IPS-20b (cell line): ENCODE results near the gene PRSS16.
A peak's percentile ranks its signal among the peaks of the same experiment; 100 is the strongest.

Experiments used
- H3K27ac ChIP-seq: one replicate; pipeline ENCODE4 v1.5.1; 2013; ENCODE audit warnings: low read length
- H3K27me3 ChIP-seq: 2 replicates; pipeline ENCODE4 v1.6.1; 2013; ENCODE audit warnings: mild to moderate bottlenecking, low read length, inconsistent platforms; ENCODE audit not compliant: insufficient read depth
- H3K36me3 ChIP-seq: 2 replicates; pipeline ENCODE4 v1.6.1; 2013; ENCODE audit warnings: low read depth, mild to moderate bottlenecking, inconsistent platforms, low read length, moderate library complexity; ENCODE audit not compliant: insufficient read depth
- H3K4me1 ChIP-seq: 2 replicates; pipeline ENCODE4 v1.6.1; 2013; ENCODE audit warnings: mild to moderate bottlenecking, control low read depth, inconsistent platforms, low read length, moderate library complexity; ENCODE audit not compliant: insufficient read depth
- H3K4me3 ChIP-seq: 2 replicates; pipeline ENCODE4 v1.5.1; 2013; ENCODE audit warnings: mild to moderate bottlenecking, low read length, inconsistent platforms
- H3K9ac ChIP-seq: 2 replicates; pipeline ENCODE4 v1.6.1; 2013; ENCODE audit warnings: low read depth, mild to moderate bottlenecking, inconsistent platforms, low read length, moderate library complexity
- H3K9me3 ChIP-seq: 2 replicates; pipeline ENCODE4 v1.6.1; 2013; ENCODE audit warnings: mild to moderate bottlenecking, low read depth, low read length, inconsistent platforms; ENCODE audit not compliant: insufficient read depth

Gene PRSS16

GRCh38 chr6:27224729-27225128 is 22.8 kb upstream of the PRSS16 start:
- H3K9ac ChIP-seq: no peak overlapping the region
- H3K9me3 ChIP-seq: no peaks in the 10 kb centered on the region
- no peaks in the 10 kb centered on the region for H3K4me1 ChIP-seq
- H3K36me3 ChIP-seq: no peaks in the 10 kb centered on the region
- H3K4me3 ChIP-seq: no peak overlapping the region
- H3K27me3 ChIP-seq: no peaks in the 10 kb centered on the region; the same call in 1 of the 2 replicates
- H3K27ac ChIP-seq: no peak overlapping the region

- no peak overlapping the region for H3K27ac ChIP-seq
- no peaks in the 10 kb centered on the region for H3K9me3 ChIP-seq
- H3K27me3 ChIP-seq: no peaks in the 10 kb centered on the region; the same call in 1 of the 2 replicates
Observed at GRCh38 chr6:27228963-27229477, 18.5 kb upstream of the PRSS16 start.

DNA sequence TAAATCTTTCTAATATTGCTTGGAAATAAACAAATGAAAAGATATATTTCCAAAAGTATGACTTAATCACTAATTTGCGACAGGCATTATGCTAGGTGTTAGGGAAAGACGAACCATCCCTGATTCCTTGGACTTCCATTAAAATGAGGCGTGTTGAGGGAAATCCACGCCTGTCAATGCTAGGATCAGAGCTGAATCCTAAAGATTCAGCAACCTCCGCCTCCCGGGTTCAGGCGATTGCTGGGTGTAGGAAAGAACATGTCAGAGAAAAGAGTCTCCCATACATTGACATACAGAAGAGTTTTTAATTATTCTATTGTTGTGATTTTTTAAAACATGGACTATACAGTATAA is 16.8 kb upstream of the PRSS16 start:
- H3K27ac ChIP-seq: no peak overlapping the region
- H3K9me3 ChIP-seq: no peaks in the 10 kb centered on the region
- H3K4me1 ChIP-seq: peaks cover 9% of the 10 kb centered on the region; the same call in 1 of the 2 replicates
- no peaks in the 10 kb centered on the region for H3K36me3 ChIP-seq
- H3K9ac ChIP-seq: no peak overlapping the region
- no peaks in the 10 kb centered on the region; the same call in 1 of the 2 replicates for H3K27me3 ChIP-seq
- peak overlapping the region; percentile 69 for H3K4me3 ChIP-seq

More at GRCh38 chr6:27228963-27229477, 18.5 kb upstream of the PRSS16 start:
- peak overlapping the region; percentile 69; the same call in 1 of the 2 replicates for H3K4me3 ChIP-seq
- peaks cover 3% of the 10 kb centered on the region; the same call in 1 of the 2 replicates for H3K4me1 ChIP-seq
- peak overlapping the region; percentile 53; the same call in 1 of the 2 replicates for H3K9ac ChIP-seq
- no peaks in the 10 kb centered on the region for H3K36me3 ChIP-seq

DNA sequence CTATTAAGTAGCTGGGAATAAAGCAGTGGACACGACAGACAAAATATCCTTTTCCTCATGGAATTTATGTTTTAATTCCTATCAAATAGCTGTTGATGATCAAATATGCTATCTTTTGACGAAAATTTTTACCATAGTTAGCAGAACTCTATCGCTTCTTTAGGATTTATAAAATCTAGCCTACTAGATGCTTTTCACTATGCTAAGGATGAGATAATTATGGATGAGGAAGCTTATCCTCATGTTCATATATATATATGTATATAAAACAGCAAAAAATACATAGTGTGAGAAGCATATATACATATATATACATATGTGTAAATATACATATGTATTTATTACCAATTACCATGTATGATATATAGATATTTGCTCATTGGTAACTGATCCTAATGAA is 12.9 kb upstream of the PRSS16 start:
- Histone ChIP-seq H3K36me3 (no peaks in the 10 kb centered on the region), H3K4me3 (peak overlapping the region; percentile 96), H3K9ac (peak overlapping the region; percentile 82; the same call in 1 of the 2 replicates), H3K9me3 (no peaks in the 10 kb centered on the region), H3K27me3 (peaks cover 17% of the 10 kb centered on the region; the same call in 1 of the 2 replicates), H3K27ac (no peak overlapping the region), H3K4me1 (peaks cover 9% of the 10 kb centered on the region; the same call in 1 of the 2 replicates)

DNA sequence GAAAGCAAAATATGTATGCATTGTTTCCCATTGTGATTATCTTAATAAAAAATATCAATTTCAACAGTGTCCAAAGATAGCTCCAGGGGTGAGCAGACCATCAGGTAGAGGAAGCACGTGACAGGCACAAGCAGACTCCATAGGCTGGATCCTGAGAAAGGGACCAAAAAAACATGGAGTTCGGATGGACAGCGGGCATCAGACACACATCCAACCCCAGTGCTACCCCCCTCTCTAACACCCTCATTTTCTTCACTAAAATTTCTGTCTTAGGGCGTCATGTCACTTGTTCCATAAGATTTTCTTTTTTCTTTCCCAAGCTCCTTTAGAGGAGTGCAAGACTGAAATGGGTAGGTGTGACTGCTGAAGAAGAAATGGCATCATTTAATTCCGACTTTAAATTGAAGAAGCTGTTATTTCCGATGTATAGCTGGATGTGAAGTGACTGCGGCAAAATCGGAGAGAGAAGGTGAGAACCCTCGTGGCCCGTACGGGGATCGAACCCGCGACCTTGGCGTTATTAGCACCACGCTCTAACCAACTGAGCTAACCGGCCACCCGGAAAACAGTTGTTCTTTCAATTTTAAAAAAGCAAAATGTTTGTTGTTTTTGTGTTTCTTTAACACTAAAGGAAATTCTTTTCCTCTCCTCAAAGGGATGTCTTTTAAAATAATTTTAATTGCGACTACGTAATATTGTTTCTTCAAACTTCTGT is 10.3 kb upstream of the PRSS16 start:
- H3K9ac ChIP-seq: peak overlapping the region; percentile 55; the same call in 1 of the 2 replicates
- H3K27ac ChIP-seq: no peak overlapping the region
- peak overlapping the region; percentile 77 for H3K4me3 ChIP-seq

DNA sequence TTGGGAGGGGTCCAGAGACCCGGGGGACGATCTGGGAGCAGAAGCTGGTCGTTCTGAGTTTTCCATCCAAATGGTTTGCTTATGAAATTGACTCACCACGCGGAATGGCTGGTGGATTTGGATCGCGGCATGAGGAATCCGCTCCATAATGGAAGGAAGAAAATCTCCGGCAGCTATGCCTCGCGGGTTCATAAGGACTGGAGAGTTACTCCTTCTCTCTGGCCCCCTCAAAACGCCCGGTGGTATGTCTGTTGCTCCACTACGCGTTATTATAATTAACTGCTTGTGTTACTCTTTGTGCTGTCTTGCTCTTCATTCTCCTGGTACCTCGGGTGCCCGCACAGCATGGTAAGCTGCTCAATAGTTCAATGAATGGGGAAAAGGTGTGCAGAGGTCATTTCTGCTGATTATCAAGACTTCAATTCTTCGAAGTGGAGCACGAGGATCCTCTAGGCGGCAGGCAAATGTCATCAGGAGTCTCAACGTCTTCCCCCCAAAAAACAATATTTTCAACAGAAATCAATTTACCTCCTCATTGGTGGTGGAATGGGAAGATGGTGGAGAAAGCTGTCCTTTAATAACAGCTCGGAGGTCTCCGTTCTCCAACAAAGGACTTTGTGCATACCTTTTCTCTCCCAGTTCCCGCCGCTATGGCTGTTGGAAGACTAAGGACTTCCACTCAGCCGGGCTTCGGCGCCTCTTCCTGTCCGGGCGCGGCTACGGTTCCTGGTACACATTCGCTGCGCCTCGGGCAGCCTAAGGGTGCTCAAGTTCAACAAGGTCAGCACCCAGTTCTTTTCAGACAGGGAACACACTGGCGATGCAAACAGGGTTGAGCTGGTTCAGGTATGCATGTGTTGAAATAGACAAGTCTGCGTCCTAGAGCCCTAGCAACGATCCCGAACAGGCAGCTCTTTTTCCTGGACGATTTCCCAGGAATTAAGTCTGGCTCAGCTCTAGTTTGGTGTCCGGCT is 9.2 kb upstream of the PRSS16 start:
- Histone ChIP-seq H3K9ac (peak overlapping the region; percentile 55; the same call in 1 of the 2 replicates), H3K9me3 (no peaks in the 10 kb centered on the region), H3K27ac (no peak overlapping the region), H3K36me3 (no peaks in the 10 kb centered on the region), H3K27me3 (peaks cover 17% of the 10 kb centered on the region; the same call in 1 of the 2 replicates), H3K4me3 (peak overlapping the region; percentile 77), H3K4me1 (peaks cover 9% of the 10 kb centered on the region; the same call in 1 of the 2 replicates)

More for the DNA sequence above, 10.3 kb upstream of the PRSS16 start:
- peaks cover 9% of the 10 kb centered on the region; the same call in 1 of the 2 replicates for H3K4me1 ChIP-seq
- H3K36me3 ChIP-seq: no peaks in the 10 kb centered on the region
- peaks cover 17% of the 10 kb centered on the region; the same call in 1 of the 2 replicates for H3K27me3 ChIP-seq
- H3K9me3 ChIP-seq: no peaks in the 10 kb centered on the region

GRCh38 chr6:27239258-27239657 is 8.2 kb upstream of the PRSS16 start:
- Histone ChIP-seq H3K4me3 (peak overlapping the region; percentile 77; the same call in 1 of the 2 replicates), H3K9me3 (no peaks in the 10 kb centered on the region), H3K27ac (no peak overlapping the region), H3K27me3 (peaks cover 17% of the 10 kb centered on the region; the same call in 1 of the 2 replicates), H3K9ac (no peak overlapping the region), H3K36me3 (no peaks in the 10 kb centered on the region), H3K4me1 (peaks cover 4% of the 10 kb centered on the region; the same call in 1 of the 2 replicates)

GRCh38 chr6:27241443-27241842 is 6.1 kb upstream of the PRSS16 start:
- Histone ChIP-seq H3K27ac (no peak overlapping the region), H3K27me3 (peaks cover 17% of the 10 kb centered on the region; the same call in 1 of the 2 replicates), H3K36me3 (no peaks in the 10 kb centered on the region), H3K9ac (no peak overlapping the region), H3K4me1 (no peaks in the 10 kb centered on the region), H3K4me3 (no peak overlapping the region), H3K9me3 (no peaks in the 10 kb centered on the region)

- no peak overlapping the region for H3K27ac ChIP-seq
- H3K4me3 ChIP-seq: no peak overlapping the region
- peaks cover 24% of the 10 kb centered on the region; the same call in 1 of the 2 replicates for H3K27me3 ChIP-seq
- H3K9ac ChIP-seq: no peak overlapping the region
- no peaks in the 10 kb centered on the region for H3K9me3 ChIP-seq
- H3K36me3 ChIP-seq: no peaks in the 10 kb centered on the region
- H3K4me1 ChIP-seq: no peaks in the 10 kb centered on the region
Observed at GRCh38 chr6:27242589-27243265, 4.8 kb upstream of the PRSS16 start.

- H3K27me3 ChIP-seq: peaks cover 39% of the 10 kb centered on the region
- H3K4me3 ChIP-seq: no peak overlapping the region
- H3K9ac ChIP-seq: no peak overlapping the region
- no peaks in the 10 kb centered on the region for H3K9me3 ChIP-seq
- H3K36me3 ChIP-seq: no peaks in the 10 kb centered on the region
- peaks cover 5% of the 10 kb centered on the region; the same call in 1 of the 2 replicates for H3K4me1 ChIP-seq
- H3K27ac ChIP-seq: no peak overlapping the region
Observed at GRCh38 chr6:27248783-27249182, 1.3 kb downstream of the PRSS16 start.
